ENCODE results near the gene TGFB1I1.
"Not testable (repeated sequence)": the region's sequence is repeated elsewhere in the genome, so short reads cannot be mapped to it uniquely, and the experiment has no call there.

Gene TGFB1I1

GRCh38 chr16:31436221-31437045 is 35.5 kb upstream of the TGFB1I1 start:
- CTCF ChIA-PET: no interaction called here

GRCh38 chr16:31438414-31438813 is 33.5 kb upstream of the TGFB1I1 start:
- no peak overlapping the region for H3K4me3 ChIP-seq (ENCODE audit: low read depth, low read length)
- CTCF ChIA-PET: interaction anchor here (1.2 to 8.4 kb wide), 2 partner anchors 18 to 296 kb away, joined by 3 to 134 read pairs; partner anchors contain the start of gene ARMC5
- no peak for TF ChIP-seq CTCF (IDR thresholded peaks at IDR 0.05; ENCODE audit: insufficient read depth, low read length, missing control alignments)
- no peak for DNase-seq (ENCODE audit: low read depth, low spot score)
- POLR2A ChIA-PET: no interaction called here

More at GRCh38 chr16:31436221-31437045, 35.5 kb upstream of the TGFB1I1 start:
- H3K4me3 ChIP-seq (ENCODE audit: low read depth, low read length): no peak overlapping the region
- DNase-seq (ENCODE audit: low read depth, low spot score): no peak
- POLR2A ChIA-PET: interaction anchor here (0.6 kb wide), 1 partner anchor 254 kb away, joined by 3 read pairs; no protein-coding TSS in a partner anchor
- TF ChIP-seq CTCF (IDR thresholded peaks at IDR 0.05; ENCODE audit: insufficient read depth, low read length, missing control alignments): no peak

- H3K4me3 ChIP-seq (ENCODE audit: low read depth, low read length); POLR2A ChIA-PET; DNase-seq (ENCODE audit: low read depth, low spot score): not testable (repeated sequence)
- CTCF ChIA-PET: interaction anchor here (1.2 to 8.4 kb wide), 2 partner anchors 17 to 297 kb away, joined by 3 to 134 read pairs; partner anchors contain the start of gene ARMC5
Measured at GRCh38 chr16:31439023-31439422, 32.9 kb upstream of the TGFB1I1 start.

- POLR2A ChIA-PET: no interaction called here
- H3K4me3 ChIP-seq (ENCODE audit: low read depth, low read length): no peak overlapping the region
- DNase-seq (ENCODE audit: low read depth, low spot score): no peak
- CTCF ChIA-PET: interaction anchor here (1.0 to 8.4 kb wide), 4 partner anchors 8 to 428 kb away, joined by 3 to 134 read pairs (median 4); partner anchors contain the start of gene ARMC5
- no peak for TF ChIP-seq CTCF (IDR thresholded peaks at IDR 0.05; ENCODE audit: insufficient read depth, low read length, missing control alignments)
Measured at GRCh38 chr16:31439519-31439918, 32.4 kb upstream of the TGFB1I1 start.

GRCh38 chr16:31440516-31441184 is 31.3 kb upstream of the TGFB1I1 start:
- no peak for TF ChIP-seq CTCF (IDR thresholded peaks at IDR 0.05; ENCODE audit: insufficient read depth, low read length, missing control alignments)
- ChIA-PET CTCF (interaction anchor here (1.0 to 8.4 kb wide), 5 partner anchors 10 to 456 kb away, joined by 3 to 134 read pairs (median 4); partner anchors contain the start of genes ARMC5 and HSD3B7), POLR2A (interaction anchor here (0.6 kb wide), 2 partner anchors 11 to 20 kb away, joined by 3 read pairs; no protein-coding TSS in a partner anchor)
- H3K4me3 ChIP-seq (ENCODE audit: low read depth, low read length): no peak overlapping the region
- no peak for DNase-seq (ENCODE audit: low read depth, low spot score)

- no peak for TF ChIP-seq CTCF (IDR thresholded peaks at IDR 0.05; ENCODE audit: insufficient read depth, low read length, missing control alignments)
- ChIA-PET CTCF (interaction anchor here (0.7 to 8.4 kb wide), 15 partner anchors 9 to 492 kb away, joined by 3 to 134 read pairs (median 4); partner anchors contain the start of genes ARMC5, HSD3B7, PYCARD and ZNF267), POLR2A (interaction anchor here (0.7 to 2.2 kb wide), 7 partner anchors 10 to 645 kb away, joined by 3 to 15 read pairs (median 4); partner anchors contain the start of genes FUS and RUSF1)
- DNase-seq (ENCODE audit: low read depth, low spot score): no peak
- H3K4me3 ChIP-seq (ENCODE audit: low read depth, low read length): peak overlapping the region; percentile 80
Measured at GRCh38 chr16:31441956-31442355, 30.0 kb upstream of the TGFB1I1 start.

GRCh38 chr16:31445931-31446330 is 26.0 kb upstream of the TGFB1I1 start:
- not testable (repeated sequence) for DNase-seq (ENCODE audit: low read depth, low spot score); H3K4me3 ChIP-seq (ENCODE audit: low read depth, low read length)
- POLR2A ChIA-PET: interaction anchor here (0.7 kb wide), 2 partner anchors 53 to 57 kb away, joined by 3 read pairs; no protein-coding TSS in a partner anchor
- CTCF ChIA-PET: interaction anchor here (0.6 to 8.4 kb wide), 2 partner anchors 11 to 461 kb away, joined by 3 to 134 read pairs; partner anchors contain the start of gene ARMC5

Measured in AG04449 (cell line).